ENCODE measurements around the gene FTSJ1. TPM values are rescaled to one million over a fixed set of nuclear protein-coding genes. Genes with fewer than 3 reads are reported as not detected.

Gene FTSJ1
- total RNA-seq, 1 donor from 2014 or later = 101 TPM

- peaks cover 22% of the 10 kb centered on the region for H3K4me1 Mint-ChIP-seq
- H3K27me3 Mint-ChIP-seq = no peaks in the 10 kb centered on the region
- DNase-seq = peak; percentile 60
- peaks cover 34% of the 10 kb centered on the region for H3K36me3 Mint-ChIP-seq (ENCODE audit: low read depth)
- peak overlapping the region; percentile 11 for H3K4me3 Mint-ChIP-seq
- intact Hi-C loops (cut with micrococcal nuclease) = no loop called here
- H3K27ac Mint-ChIP-seq = peak overlapping the region; percentile 85
- H3K9me3 Mint-ChIP-seq = no peaks in the 10 kb centered on the region
Measured at GRCh38 chrX:48531358-48531959, 55.5 kb downstream of the FTSJ1 start.

- no peak for DNase-seq
- H3K9me3 Mint-ChIP-seq = no peaks in the 10 kb centered on the region
- intact Hi-C loops (cut with micrococcal nuclease) = no loop called here
- H3K4me3 Mint-ChIP-seq = peak overlapping the region; percentile 11
- H3K27ac Mint-ChIP-seq = peak overlapping the region; percentile 85
- H3K4me1 Mint-ChIP-seq = peaks cover 18% of the 10 kb centered on the region
- no peaks in the 10 kb centered on the region for H3K27me3 Mint-ChIP-seq
- H3K36me3 Mint-ChIP-seq (ENCODE audit: low read depth) = peaks cover 28% of the 10 kb centered on the region
Measured at GRCh38 chrX:48532161-48532560, 56.2 kb downstream of the FTSJ1 start.

- no peak overlapping the region for H3K4me3 Mint-ChIP-seq
Measured at GRCh38 chrX:48533165-48533564, 57.2 kb downstream of the FTSJ1 start.

More at GRCh38 chrX:48533165-48533564, 57.2 kb downstream of the FTSJ1 start:
- peaks cover 18% of the 10 kb centered on the region for H3K4me1 Mint-ChIP-seq
- intact Hi-C loops (cut with micrococcal nuclease) = no loop called here
- H3K27me3 Mint-ChIP-seq = no peaks in the 10 kb centered on the region
- peaks cover 20% of the 10 kb centered on the region for H3K36me3 Mint-ChIP-seq (ENCODE audit: low read depth)
- peak overlapping the region; percentile 48 for H3K27ac Mint-ChIP-seq
- no peak for DNase-seq
- H3K9me3 Mint-ChIP-seq = no peaks in the 10 kb centered on the region

Other genes starting within 250 kb of the FTSJ1 start
- gene SSX1, start 220.8 kb upstream of the FTSJ1 start, total RNA-seq = not detected in 2 replicates
- not detected in 2 replicates for gene SSX3, start 119.5 kb upstream of the FTSJ1 start, total RNA-seq
- not detected in 2 replicates for gene SSX4, start 92.7 kb upstream of the FTSJ1 start, total RNA-seq
- gene SSX4B, start 64.2 kb upstream of the FTSJ1 start, total RNA-seq = not detected in 2 replicates
- 195 and 210 TPM in 2 replicates for gene SLC38A5, start 5.9 kb upstream of the FTSJ1 start, total RNA-seq
- 11.5 and 12.9 TPM in 2 replicates for gene PORCN, start 32.8 kb downstream of the FTSJ1 start, total RNA-seq
- gene EBP, start 45.6 kb downstream of the FTSJ1 start, total RNA-seq = 159 and 163 TPM in 2 replicates
- 14.0 and 15.9 TPM in 2 replicates for gene TBC1D25, start 63.5 kb downstream of the FTSJ1 start, total RNA-seq
- 317 and 318 TPM in 2 replicates for gene RBM3, start 98.3 kb downstream of the FTSJ1 start, total RNA-seq
- gene WDR13, start 121.3 kb downstream of the FTSJ1 start, total RNA-seq = 43.8 and 44.9 TPM in 2 replicates
- 99.0 and 104 TPM in 2 replicates for gene WAS, start 207.6 kb downstream of the FTSJ1 start, total RNA-seq
- 27.6 and 32.2 TPM in 2 replicates for gene SUV39H1, start 220.5 kb downstream of the FTSJ1 start, total RNA-seq